ENCODE measurements around the gene SLC6A17.

The SLC6A17 gene

GRCh38 chr1:110243574-110243973, 93.3 kb downstream of the SLC6A17 start:
- no peak for DNase-seq

GRCh38 chr1:110245876-110246620, 95.8 kb downstream of the SLC6A17 start:
- DNase-seq: no peak

GRCh38 chr1:110248746-110249145, 98.5 kb downstream of the SLC6A17 start:
- DNase-seq: no peak

GRCh38 chr1:110249256-110249655, 99.0 kb downstream of the SLC6A17 start:
- no peak for DNase-seq

- no peak for DNase-seq
These were observed 99.7 kb downstream of the SLC6A17 start for GRCh38 chr1:110250008-110250407.

- DNase-seq: no peak
These were observed 100.5 kb downstream of the SLC6A17 start for GRCh38 chr1:110250749-110251148.

Data from kidney glomerular epithelial cell (primary cell).